HG02623 (cell line): ENCODE results near the gene TRIM46.
A peak's percentile ranks its signal among the peaks of the same experiment; 100 is the strongest.

Experiments used
- ATAC-seq: cut with Tn5 transposase; IDR thresholded peaks from one replicate; pipeline ENCODE4 v1.9.1; 2021; ENCODE audit warnings: moderate library complexity; ENCODE audit not compliant: unreplicated experiment

The TRIM46 gene

GRCh38 chr1:155171836-155172731 is 1.6 kb upstream of the TRIM46 start:
- ATAC-seq = no peak

GRCh38 chr1:155172732-155173477 is 744 bp upstream of the TRIM46 start, which contains the start of gene KRTCAP2:
KRTCAP2 (minus strand) TSS chr1:155173304; CDS start chr1:155173224, 80 bp downstream.
- peak; percentile 66 for ATAC-seq

GRCh38 chr1:155174324-155175280 is 953 bp downstream of the TRIM46 start:
- ATAC-seq = no peak

GRCh38 chr1:155175281-155175926 is 1.8 kb downstream of the TRIM46 start:
- ATAC-seq = no peak

- no peak for ATAC-seq
Observed at GRCh38 chr1:155175927-155176371, 2.3 kb downstream of the TRIM46 start.

GRCh38 chr1:155176544-155177071 is 3.0 kb downstream of the TRIM46 start:
- ATAC-seq = no peak

GRCh38 chr1:155177192-155177917 is 3.7 kb downstream of the TRIM46 start:
- ATAC-seq = no peak

GRCh38 chr1:155177918-155178281 is 4.3 kb downstream of the TRIM46 start:
- no peak for ATAC-seq

GRCh38 chr1:155178441-155179111 is 4.9 kb downstream of the TRIM46 start:
- no peak for ATAC-seq

GRCh38 chr1:155179112-155180031 is 5.7 kb downstream of the TRIM46 start:
- no peak for ATAC-seq

GRCh38 chr1:155181371-155182051 is 7.9 kb downstream of the TRIM46 start:
- ATAC-seq = no peak

- ATAC-seq = no peak
Observed at GRCh38 chr1:155182052-155182550, 8.5 kb downstream of the TRIM46 start.

- no peak for ATAC-seq
Observed at GRCh38 chr1:155183775-155184221, 10.1 kb downstream of the TRIM46 start.

GRCh38 chr1:155184351-155184811 is 10.7 kb downstream of the TRIM46 start:
- ATAC-seq = no peak

- ATAC-seq = peak; percentile 68
Observed at GRCh38 chr1:155184835-155185782, 11.5 kb downstream of the TRIM46 start.

GRCh38 chr1:155185783-155186066 is 12.1 kb downstream of the TRIM46 start:
- ATAC-seq = no peak
